GM12891 (cell line): ENCODE measurements around the gene PTK7.
"Not testable (repeated sequence)": the region's sequence is repeated elsewhere in the genome, so short reads cannot be mapped to it uniquely, and the experiment has no call there.

ENCODE experiments used
- DNase-seq: peaks from one replicate; pipeline ENCODE4 v3.0.0; 2011; ENCODE audit warnings: low spot score; ENCODE audit not compliant: insufficient read length
- FAIRE-seq: peaks from 2 replicates; lab custom pipeline; 2011; peaks lifted over from hg19 to GRCh38; lab: Jason Lieb, UNC
- PAX5 ChIP-seq: IDR thresholded peaks from 2 replicates; pipeline ENCODE4 v1.6.1; 2011; ENCODE audit warnings: low read length, moderate library complexity, mild to moderate bottlenecking; ENCODE audit not compliant: insufficient read depth, severe bottlenecking
- POLR2A ChIP-seq: IDR thresholded peaks from 2 replicates; pipeline ENCODE4 v1.6.1; 2011; ENCODE audit warnings: low read depth, low read length, control low read depth
- POLR2AphosphoS5 ChIP-seq: IDR thresholded peaks from 2 replicates; pipeline ENCODE4 v1.6.1; 2011; ENCODE audit warnings: low read depth, low read length, control low read depth
- POU2F2 ChIP-seq: IDR thresholded peaks from 2 replicates; pipeline ENCODE4 v1.6.1; 2011; ENCODE audit warnings: low read depth, mild to moderate bottlenecking, control low read depth, low read length, moderate library complexity
- SPI1 ChIP-seq: IDR thresholded peaks from 2 replicates; pipeline ENCODE4 v1.6.1; 2011; ENCODE audit warnings: low read depth, low read length, control low read depth
- TAF1 ChIP-seq: IDR thresholded peaks from 2 replicates; pipeline ENCODE4 v1.6.1; 2011; ENCODE audit warnings: low read depth, low read length, control low read depth

Gene PTK7

DNA sequence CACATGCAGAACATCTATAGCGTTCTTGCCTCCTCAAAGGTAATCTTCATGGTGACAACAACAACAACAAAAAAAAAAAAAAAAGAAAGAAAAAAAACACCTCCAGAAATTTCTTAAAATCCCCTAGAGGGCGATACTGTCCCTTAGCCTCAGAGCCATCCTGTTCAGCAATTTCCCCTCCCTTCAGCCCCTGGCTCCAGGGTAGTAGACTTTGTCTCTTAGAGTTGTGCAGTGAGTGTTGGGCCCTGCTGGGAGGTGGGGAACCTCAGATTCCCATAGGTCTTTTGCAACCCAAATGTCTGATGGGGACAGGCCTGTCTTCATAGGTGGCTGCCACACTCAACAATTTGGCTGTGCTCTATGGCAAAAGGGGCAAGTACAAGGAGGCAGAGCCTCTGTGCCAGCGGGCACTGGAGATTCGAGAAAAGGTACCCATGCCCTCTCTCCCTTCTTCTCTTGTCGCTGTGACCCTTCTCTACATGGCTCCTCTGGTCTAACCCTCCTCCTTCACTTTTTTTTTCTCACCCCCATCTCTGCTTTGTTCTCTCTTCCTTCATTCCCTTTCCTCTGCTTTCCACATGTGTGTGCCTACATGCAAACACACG lies 6.0 kb upstream of the PTK7 start:
- FAIRE-seq (peak; percentile 69), DNase-seq (peak; percentile 70)
- TF ChIP-seq TAF1 (no peak), POU2F2 (no peak), PAX5 (no peak), POLR2A (no peak), POLR2AphosphoS5 (no peak), SPI1 (no peak)

DNA sequence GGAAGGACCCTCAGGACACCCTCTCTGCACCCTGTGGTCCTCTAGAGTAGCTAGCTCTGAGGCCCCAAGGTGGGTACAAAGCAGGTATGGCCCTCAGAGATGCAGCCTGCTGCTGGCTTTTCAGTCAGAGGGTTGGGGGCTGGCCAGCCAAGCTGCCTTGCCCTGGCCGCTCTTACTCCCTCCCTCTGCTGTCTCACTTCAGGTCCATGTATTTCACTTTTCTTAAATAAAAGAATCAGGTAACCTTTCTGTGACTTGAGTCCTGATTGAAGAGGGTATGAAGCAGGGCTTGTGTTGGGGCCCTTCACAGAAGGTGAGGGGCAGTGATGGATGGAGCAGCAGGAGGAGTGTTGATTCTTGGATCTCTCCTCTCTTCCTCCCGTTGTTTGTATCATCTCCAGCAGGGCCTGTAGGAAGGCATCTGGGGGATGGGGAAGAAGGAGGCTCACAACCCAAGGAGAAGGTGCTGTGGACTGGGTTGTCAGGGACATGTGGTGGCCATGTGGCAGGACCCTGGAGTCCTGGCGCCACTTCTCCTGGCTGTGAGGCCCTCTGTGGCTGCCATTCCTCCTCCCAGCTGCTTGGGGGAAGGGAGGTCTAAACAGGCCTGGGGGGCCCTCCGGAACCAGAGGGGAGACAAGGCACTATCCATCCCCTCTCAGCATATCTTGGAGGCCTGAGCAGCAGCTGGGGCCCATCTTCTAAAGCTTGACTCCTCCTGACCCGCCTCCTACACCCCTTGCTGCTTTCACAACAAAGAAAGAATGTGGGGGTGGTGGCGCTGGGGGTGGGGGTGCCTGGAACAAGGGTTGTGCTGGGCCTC lies 1.1 kb upstream of the PTK7 start:
- no peak for DNase-seq
- no peak for FAIRE-seq
- no peak for TF ChIP-seq TAF1
- TF ChIP-seq SPI1: no peak
- TF ChIP-seq PAX5: no peak
- no peak for TF ChIP-seq POLR2AphosphoS5
- no peak for TF ChIP-seq POU2F2
- TF ChIP-seq POLR2A: no peak

DNA sequence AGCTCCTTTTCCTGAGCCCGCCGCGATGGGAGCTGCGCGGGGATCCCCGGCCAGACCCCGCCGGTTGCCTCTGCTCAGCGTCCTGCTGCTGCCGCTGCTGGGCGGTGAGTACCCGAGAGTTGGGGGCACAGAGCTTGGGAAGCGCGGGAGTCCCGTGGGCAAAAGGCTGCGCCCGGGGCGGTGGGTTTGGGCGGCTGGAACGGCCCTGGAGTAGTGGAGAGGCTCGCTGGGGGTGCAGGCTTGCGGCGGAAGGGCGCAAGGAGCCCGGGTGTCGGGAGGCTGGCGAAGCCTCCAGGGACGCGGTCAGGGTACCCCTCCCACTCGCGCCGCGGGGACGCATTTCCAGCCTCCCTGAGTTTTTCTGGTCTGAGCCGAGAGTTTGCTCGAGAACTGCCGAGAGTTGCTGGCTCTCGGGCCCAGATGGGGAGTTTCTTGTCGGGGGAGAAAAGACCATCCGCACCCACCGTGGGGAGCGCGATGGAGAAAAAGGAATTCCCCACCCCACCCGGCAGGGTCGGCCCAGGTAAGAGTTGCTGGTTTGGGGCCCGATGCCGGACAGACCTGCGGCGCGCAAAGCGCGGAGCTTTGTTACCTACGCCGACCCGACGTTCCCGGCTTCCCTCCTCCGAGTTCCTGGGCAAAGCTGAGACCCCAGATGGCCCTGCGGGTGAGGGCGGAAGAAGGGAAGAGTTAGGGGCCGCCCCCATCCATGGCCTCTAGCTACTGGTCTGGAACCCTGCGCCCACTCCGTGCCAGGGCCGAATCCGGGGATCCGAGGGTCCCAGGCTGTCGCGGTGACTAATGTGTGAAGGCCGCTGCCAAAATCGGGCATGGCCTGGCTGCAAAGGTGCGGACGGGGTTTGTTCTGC lies 584 bp downstream of the PTK7 start:
- FAIRE-seq (no peak), DNase-seq (no peak)
- TF ChIP-seq POU2F2: no peak

DNA sequence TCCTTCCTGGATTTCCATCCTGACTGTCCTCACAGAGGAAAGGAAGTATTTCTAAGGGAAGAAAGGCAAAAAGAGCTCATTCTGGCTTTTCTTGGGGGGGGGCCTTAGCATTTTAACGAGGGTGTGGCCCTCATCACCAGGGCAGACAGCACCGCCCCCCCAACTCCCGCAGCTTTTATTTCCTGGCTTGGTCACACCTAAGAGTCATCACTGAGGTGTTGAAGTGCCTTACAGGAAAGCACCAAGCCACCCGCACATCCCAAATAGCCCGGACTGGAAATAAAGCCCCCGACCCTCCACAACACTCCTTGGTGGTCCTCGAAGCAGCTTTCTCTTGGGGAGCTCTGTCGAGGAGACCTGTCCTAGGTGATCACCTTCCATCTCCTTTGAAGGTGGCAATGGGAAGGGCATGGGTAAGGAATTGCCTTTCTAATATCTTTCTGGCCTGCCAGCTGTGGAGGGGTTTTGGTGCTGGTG lies 1.3 kb downstream of the PTK7 start:
- no peak for TF ChIP-seq POLR2A
- no peak for TF ChIP-seq SPI1
- no peak for TF ChIP-seq POU2F2
- no peak for TF ChIP-seq TAF1
- TF ChIP-seq PAX5: no peak
- FAIRE-seq: no peak
- DNase-seq: no peak

DNA sequence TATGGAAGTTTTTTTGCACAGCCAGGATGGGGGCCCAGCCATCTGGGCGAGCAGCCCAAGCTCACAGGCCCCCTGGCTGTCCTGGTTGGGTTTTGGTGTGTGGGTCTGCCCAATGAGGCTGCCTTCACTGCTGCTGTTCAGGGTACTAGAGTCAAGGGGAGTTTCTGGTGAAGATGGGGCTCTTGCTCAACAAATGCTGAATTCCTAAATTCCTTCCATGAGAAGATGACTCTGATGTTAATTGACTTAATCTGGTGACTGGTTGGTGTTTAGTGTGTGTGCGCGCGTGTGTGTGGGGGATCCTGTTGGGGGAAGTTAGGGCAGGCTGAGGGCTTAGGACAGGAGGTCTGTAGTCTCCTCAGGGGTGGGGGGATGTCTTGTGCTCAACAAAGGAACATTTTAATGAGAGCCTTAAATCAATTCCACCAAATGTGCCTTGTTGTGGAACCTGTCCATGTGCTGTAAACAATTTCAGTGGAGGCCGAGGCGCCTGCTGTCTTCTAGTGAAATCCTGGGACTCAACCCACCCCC lies 1.9 kb downstream of the PTK7 start:
- FAIRE-seq (no peak), DNase-seq (no peak)
- TF ChIP-seq POLR2A: no peak
- TF ChIP-seq POU2F2: no peak
- TF ChIP-seq PAX5: no peak
- TF ChIP-seq POLR2AphosphoS5: no peak
- TF ChIP-seq SPI1: no peak
- no peak for TF ChIP-seq TAF1

DNA sequence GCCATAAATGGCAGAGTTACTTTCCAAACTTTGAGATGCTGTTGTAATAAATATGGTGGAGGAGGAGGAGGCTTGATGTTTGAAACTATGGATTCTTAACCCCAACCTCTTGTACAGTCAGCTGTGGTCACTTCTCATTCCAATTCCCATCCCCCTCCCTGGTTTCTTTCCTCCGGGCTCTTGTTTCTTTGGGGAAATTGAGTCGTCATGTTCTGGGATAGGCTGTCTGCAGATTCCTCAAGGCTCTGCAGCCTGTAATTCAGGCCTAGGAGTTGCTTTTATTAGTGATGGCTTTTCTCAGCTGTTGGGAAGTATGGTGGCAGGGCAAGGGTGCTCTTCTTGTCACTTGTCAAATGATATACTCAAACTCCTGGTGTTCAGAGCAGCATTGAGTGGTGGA lies 2.6 kb downstream of the PTK7 start:
- FAIRE-seq: no peak
- DNase-seq: no peak
- no peak for TF ChIP-seq PAX5
- TF ChIP-seq POLR2AphosphoS5: no peak
- TF ChIP-seq TAF1: no peak
- TF ChIP-seq SPI1: no peak
- TF ChIP-seq POU2F2: no peak
- TF ChIP-seq POLR2A: no peak

DNA sequence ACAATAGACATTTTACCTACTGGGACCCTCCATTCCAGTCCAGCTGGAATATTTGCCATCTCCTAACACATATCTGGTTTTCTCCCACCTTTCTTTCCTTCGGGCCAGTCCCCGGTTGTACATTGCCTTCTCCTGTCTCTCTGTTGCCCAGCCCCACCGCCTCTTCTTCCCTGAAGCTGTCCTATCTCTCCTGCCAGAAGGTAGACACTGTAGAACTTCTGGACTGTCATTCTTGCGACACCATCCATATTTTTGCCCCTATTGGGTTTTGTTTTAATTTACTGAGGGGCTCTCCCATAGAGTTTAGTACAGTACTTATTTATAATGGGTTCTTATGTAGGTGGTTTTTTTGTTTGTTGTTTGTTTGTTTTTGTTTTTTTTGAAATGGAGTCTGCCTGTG lies 4.9 kb downstream of the PTK7 start:
- no peak for FAIRE-seq

DNA sequence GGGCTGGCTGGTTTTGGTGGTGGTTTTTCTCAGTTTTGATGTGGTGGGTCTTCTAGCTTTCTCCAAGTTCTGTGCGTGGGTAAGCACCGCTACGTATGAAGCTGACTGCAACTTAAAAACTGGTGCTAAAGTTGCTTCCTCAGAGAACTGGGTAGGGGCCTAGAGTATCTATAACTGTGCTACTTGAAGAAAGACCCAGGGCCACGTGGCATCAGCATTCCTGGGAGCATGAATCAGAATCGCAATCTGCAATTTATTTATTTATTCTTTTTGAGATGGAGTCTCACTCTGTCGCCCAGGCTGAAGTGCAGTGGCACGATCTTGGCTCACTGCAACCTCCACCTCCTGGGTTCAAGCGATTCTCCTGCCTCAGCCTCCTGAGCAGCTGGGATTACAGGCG lies 5.8 kb downstream of the PTK7 start:
- DNase-seq, FAIRE-seq: not testable (repeated sequence)

More for the DNA sequence above, 4.9 kb downstream of the PTK7 start:
- DNase-seq: no peak
- TF ChIP-seq TAF1 (no peak), POLR2A (no peak), POU2F2 (no peak), POLR2AphosphoS5 (no peak), SPI1 (no peak), PAX5 (no peak)

DNA sequence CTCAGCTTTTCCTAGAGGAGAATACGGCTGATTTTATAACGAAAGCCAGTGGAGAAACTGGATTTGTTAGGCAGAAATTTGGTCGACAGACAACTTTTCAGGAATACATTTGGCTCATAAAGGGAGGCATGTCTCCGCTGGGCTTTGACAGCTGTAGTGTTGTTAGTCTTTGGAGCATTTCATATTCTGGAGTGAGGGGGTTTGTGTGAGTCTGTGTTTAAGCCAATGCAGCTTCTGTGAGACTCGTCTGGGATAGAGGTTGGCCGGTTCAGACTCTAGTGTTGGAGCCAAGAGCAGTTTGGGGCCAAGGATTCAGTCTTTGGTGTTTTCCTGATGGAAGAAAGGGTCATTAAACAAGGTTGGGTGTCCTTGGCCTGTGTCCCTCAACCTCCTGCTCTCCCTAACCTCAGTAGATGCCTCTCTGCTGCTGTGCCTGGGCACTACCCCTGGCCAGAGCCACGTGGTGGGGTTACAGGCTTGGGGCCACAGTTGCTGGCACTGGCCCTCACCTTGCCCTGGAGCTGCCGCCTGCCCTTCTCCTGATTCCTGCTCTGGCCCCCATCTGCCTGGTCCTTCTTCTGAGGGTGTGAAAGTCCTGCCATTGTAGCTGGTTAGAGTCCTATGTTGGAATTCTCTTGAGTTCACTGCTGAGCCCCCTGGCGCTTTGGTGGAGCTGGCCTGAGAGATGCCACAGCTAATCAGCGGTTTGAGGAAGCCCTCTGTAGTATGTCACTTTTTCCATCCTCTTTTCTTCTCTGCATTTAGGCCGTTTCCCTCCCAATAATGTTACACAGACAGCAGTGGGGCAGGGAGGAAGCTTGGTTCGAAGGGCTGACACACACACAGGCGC lies 6.9 kb downstream of the PTK7 start:
- no peak for DNase-seq
- TF ChIP-seq TAF1 (no peak), POLR2A (no peak), PAX5 (no peak), POLR2AphosphoS5 (no peak), SPI1 (no peak), POU2F2 (no peak)
- FAIRE-seq: no peak
